OCI-LY1 (cell line): ENCODE results near the gene AMELX.

Source experiments
- H2AFZ ChIP-seq: fragments of 200-600 bp; sonication (generic), shearing (Covaris generic); 2 replicates; pipeline ENCODE4 v1.6.0; 2014; ENCODE audit warnings: antibody characterized with exemption, mild to moderate bottlenecking, low read length
- H3F3A ChIP-seq: fragments of 200-600 bp; sonication (generic), shearing (Covaris generic); 2 replicates; pipeline ENCODE4 v1.6.0; 2014; ENCODE audit warnings: mild to moderate bottlenecking, antibody characterized with exemption, low read length, moderate library complexity; ENCODE audit not compliant: insufficient read depth
- H3K27ac ChIP-seq: fragments of 200-600 bp; sonication (generic); 2 replicates; pipeline ENCODE4 v1.5.1; 2014; ENCODE audit warnings: low read length, mixed run types, mild to moderate bottlenecking, low read depth; ENCODE audit not compliant: poor library complexity, severe bottlenecking
- H3K27me3 ChIP-seq: fragments of 200-600 bp; sonication (generic); 2 replicates; pipeline ENCODE4 v1.6.0; 2014; ENCODE audit warnings: antibody characterized with exemption, mild to moderate bottlenecking, low read length, moderate library complexity; ENCODE audit not compliant: insufficient read depth
- H3K36me3 ChIP-seq: fragments of 200-600 bp; sonication (generic); 2 replicates; pipeline ENCODE4 v1.6.1; 2014; ENCODE audit warnings: mild to moderate bottlenecking, antibody characterized with exemption, low read length, moderate library complexity, mixed read lengths; ENCODE audit not compliant: insufficient read depth
- H3K4me1 ChIP-seq: fragments of 200-600 bp; sonication (generic); 2 replicates; pipeline ENCODE4 v1.5.1; 2014; ENCODE audit warnings: mild to moderate bottlenecking, low read length, moderate library complexity; ENCODE audit not compliant: insufficient read depth, severe bottlenecking
- H3K4me2 ChIP-seq: fragments of 200-600 bp; sonication (generic), shearing (Covaris generic); 2 replicates; pipeline ENCODE4 v1.6.1; 2014; ENCODE audit warnings: low read length
- H3K4me3 ChIP-seq: fragments of 200-600 bp; sonication (generic); 2 replicates; pipeline ENCODE4 v1.5.1; 2014; ENCODE audit warnings: low read length, low read depth, mild to moderate bottlenecking, mixed read lengths; ENCODE audit not compliant: poor library complexity, severe bottlenecking
- H3K79me2 ChIP-seq: fragments of 200-600 bp; shearing (Covaris generic); 2 replicates; pipeline ENCODE4 v1.6.1; 2016; ENCODE audit warnings: mixed run types, low read length, mixed read lengths; ENCODE audit not compliant: insufficient read depth
- H3K9ac ChIP-seq: fragments of 200-600 bp; sonication (generic), shearing (Covaris generic); 2 replicates; pipeline ENCODE4 v1.6.1; 2014; ENCODE audit warnings: mild to moderate bottlenecking, low read length, mixed read lengths
- H3K9me2 ChIP-seq: fragments of 200-600 bp; sonication (generic), shearing (Covaris generic); 2 replicates; pipeline ENCODE4 v1.6.1; 2014; ENCODE audit warnings: low read depth, mild to moderate bottlenecking, low read length, mixed read lengths
- H3K9me3 ChIP-seq: fragments of 200-600 bp; shearing (Covaris generic); 2 replicates; pipeline ENCODE4 v1.6.1; 2014; ENCODE audit warnings: low read length, mixed read lengths
- H4K20me1 ChIP-seq: fragments of 200-600 bp; sonication (generic), shearing (Covaris generic); 2 replicates; pipeline ENCODE4 v1.6.0; 2016; ENCODE audit warnings: mild to moderate bottlenecking, low read length; ENCODE audit not compliant: insufficient read depth
- CTCF ChIP-seq: fragments of 200-600 bp; sonication (generic), shearing (Covaris generic); IDR thresholded peaks from 2 replicates; pipeline ENCODE4 v1.5.1; 2017; ENCODE audit warnings: mild to moderate bottlenecking, antibody characterized with exemption, low read length, moderate library complexity, mixed read lengths
- EZH2 ChIP-seq: fragments of 200-600 bp; sonication (generic), shearing (Covaris generic); IDR thresholded peaks from 2 replicates; pipeline ENCODE4 v1.8.0; 2017; ENCODE audit warnings: borderline replicate concordance, mixed run types, mild to moderate bottlenecking, antibody characterized with exemption, low read length, moderate library complexity, mixed read lengths

Gene AMELX

GRCh38 chrX:11298600-11298999 lies 5.4 kb downstream of the AMELX start:
- Histone ChIP-seq H2AFZ (no peak overlapping the region), H3K9ac (no peak overlapping the region), H3K79me2 (no peaks in the 10 kb centered on the region), H3K4me2 (no peak overlapping the region), H3F3A (no peaks in the 10 kb centered on the region), H3K27ac (no peak overlapping the region), H4K20me1 (no peaks in the 10 kb centered on the region), H3K27me3 (no peaks in the 10 kb centered on the region), H3K4me1 (no peaks in the 10 kb centered on the region), H3K36me3 (no peaks in the 10 kb centered on the region), H3K9me3 (no peaks in the 10 kb centered on the region), H3K9me2 (no peaks in the 10 kb centered on the region), H3K4me3 (no peak overlapping the region)
- TF ChIP-seq CTCF (no peak), EZH2 (no peak)

- H3K79me2 ChIP-seq, result no peaks in the 10 kb centered on the region
- H3K9me2 ChIP-seq, result no peaks in the 10 kb centered on the region
- H3K9me3 ChIP-seq, result no peaks in the 10 kb centered on the region
- no peak overlapping the region for H3K9ac ChIP-seq
- H3K4me1 ChIP-seq, result no peaks in the 10 kb centered on the region
- no peak overlapping the region for H3K4me3 ChIP-seq
- H4K20me1 ChIP-seq, result no peaks in the 10 kb centered on the region
- no peaks in the 10 kb centered on the region for H3K36me3 ChIP-seq
- H3K27me3 ChIP-seq, result no peaks in the 10 kb centered on the region
- H3F3A ChIP-seq, result no peaks in the 10 kb centered on the region
- no peak overlapping the region for H2AFZ ChIP-seq
- no peak overlapping the region for H3K4me2 ChIP-seq
- no peak overlapping the region for H3K27ac ChIP-seq
- TF ChIP-seq EZH2 (no peak), CTCF (no peak)
Measured at GRCh38 chrX:11304829-11305228, 11.6 kb downstream of the AMELX start.

GRCh38 chrX:11305641-11306040 lies 12.4 kb downstream of the AMELX start:
- Histone ChIP-seq H3K9ac (no peak overlapping the region), H3K79me2 (no peaks in the 10 kb centered on the region), H3K9me3 (no peaks in the 10 kb centered on the region), H3F3A (no peaks in the 10 kb centered on the region), H3K27ac (no peak overlapping the region), H3K36me3 (no peaks in the 10 kb centered on the region), H3K27me3 (no peaks in the 10 kb centered on the region), H3K4me1 (no peaks in the 10 kb centered on the region), H3K4me3 (no peak overlapping the region), H3K9me2 (no peaks in the 10 kb centered on the region), H4K20me1 (no peaks in the 10 kb centered on the region), H3K4me2 (no peak overlapping the region), H2AFZ (no peak overlapping the region)
- TF ChIP-seq CTCF (no peak), EZH2 (no peak)
